Activated T-cell treated with anti-CD3 and anti-CD28 coated beads, Interleukin-2, amount 50 U/mL, for 24 hours (primary cell): Measurements from ENCODE around the gene SYNCRIP.

Source experiments
- DNase-seq: peaks from one replicate; pipeline ENCODE4 v3.0.0-alpha.2; 2020
- H3K27ac Mint-ChIP-seq: 2 replicates; pipeline ENCODE4 v1.8.0; 2020; ENCODE audit warnings: mild to moderate bottlenecking, mixed read lengths
- H3K27me3 Mint-ChIP-seq: 2 replicates; pipeline ENCODE4 v1.8.0; 2020; ENCODE audit warnings: mixed read lengths
- H3K36me3 Mint-ChIP-seq: 2 replicates; pipeline ENCODE4 v1.8.0; 2020; ENCODE audit warnings: low read depth, mixed read lengths
- H3K4me1 Mint-ChIP-seq: 2 replicates; pipeline ENCODE4 v1.8.0; 2020; ENCODE audit warnings: low read depth, mixed read lengths
- H3K4me3 Mint-ChIP-seq: 2 replicates; pipeline ENCODE4 v1.8.0; 2020; ENCODE audit warnings: mild to moderate bottlenecking, moderate library complexity, mixed read lengths
- H3K9me3 Mint-ChIP-seq: 2 replicates; pipeline ENCODE4 v1.8.0; 2020; ENCODE audit warnings: mixed read lengths

The SYNCRIP gene

GRCh38 chr6:85675030-85675819 lies 32.5 kb upstream of the SYNCRIP start:
- DNase-seq, result no peak
- H3K4me1 Mint-ChIP-seq, result peaks cover 67% of the 10 kb centered on the region
- H3K9me3 Mint-ChIP-seq, result no peaks in the 10 kb centered on the region
- peak overlapping the region; percentile 100 for H3K4me3 Mint-ChIP-seq
- H3K36me3 Mint-ChIP-seq, result peaks cover 77% of the 10 kb centered on the region
- H3K27me3 Mint-ChIP-seq, result peaks cover 4% of the 10 kb centered on the region
- H3K27ac Mint-ChIP-seq, result peak overlapping the region; percentile 100

- Mint-ChIP-seq H3K36me3 (peaks cover 73% of the 10 kb centered on the region), H3K27me3 (peaks cover 4% of the 10 kb centered on the region), H3K4me1 (peaks cover 69% of the 10 kb centered on the region), H3K9me3 (no peaks in the 10 kb centered on the region), H3K27ac (peak overlapping the region; percentile 100), H3K4me3 (peak overlapping the region; percentile 100)
- DNase-seq, result no peak
These were observed 31.9 kb upstream of the SYNCRIP start for GRCh38 chr6:85674604-85675003.

GRCh38 chr6:85673198-85674139 lies 30.8 kb upstream of the SYNCRIP start:
- H3K27me3 Mint-ChIP-seq, result peaks cover 2% of the 10 kb centered on the region
- H3K4me3 Mint-ChIP-seq, result peak overlapping the region; percentile 25
- peak overlapping the region; percentile 100 for H3K27ac Mint-ChIP-seq
- peaks cover 79% of the 10 kb centered on the region for H3K4me1 Mint-ChIP-seq
- H3K36me3 Mint-ChIP-seq, result peaks cover 66% of the 10 kb centered on the region
- no peak for DNase-seq
- H3K9me3 Mint-ChIP-seq, result no peaks in the 10 kb centered on the region

DNA sequence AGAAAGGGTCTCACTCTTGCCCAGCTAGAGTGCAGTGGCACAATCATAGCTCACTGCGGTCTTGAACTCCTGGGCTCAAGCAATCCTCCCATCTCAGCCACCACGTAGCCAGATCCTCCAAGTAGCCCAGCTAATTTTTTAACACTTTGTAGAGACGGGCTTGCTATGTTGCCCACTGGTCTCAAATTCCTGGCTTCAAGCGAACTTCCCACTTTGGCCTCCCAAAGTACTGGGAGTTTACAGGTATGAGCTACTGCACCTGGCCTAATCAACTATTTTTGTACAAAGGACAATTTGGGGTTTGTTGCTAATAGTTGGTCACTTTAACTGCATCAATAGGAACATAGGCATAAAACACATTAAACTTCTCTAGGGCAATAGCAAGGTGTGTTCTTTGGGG lies 29.9 kb upstream of the SYNCRIP start:
- Mint-ChIP-seq H3K27ac (peak overlapping the region; percentile 100), H3K4me3 (peak overlapping the region; percentile 23), H3K36me3 (peaks cover 58% of the 10 kb centered on the region), H3K27me3 (no peaks in the 10 kb centered on the region), H3K9me3 (no peaks in the 10 kb centered on the region), H3K4me1 (peaks cover 82% of the 10 kb centered on the region)
- no peak for DNase-seq

DNA sequence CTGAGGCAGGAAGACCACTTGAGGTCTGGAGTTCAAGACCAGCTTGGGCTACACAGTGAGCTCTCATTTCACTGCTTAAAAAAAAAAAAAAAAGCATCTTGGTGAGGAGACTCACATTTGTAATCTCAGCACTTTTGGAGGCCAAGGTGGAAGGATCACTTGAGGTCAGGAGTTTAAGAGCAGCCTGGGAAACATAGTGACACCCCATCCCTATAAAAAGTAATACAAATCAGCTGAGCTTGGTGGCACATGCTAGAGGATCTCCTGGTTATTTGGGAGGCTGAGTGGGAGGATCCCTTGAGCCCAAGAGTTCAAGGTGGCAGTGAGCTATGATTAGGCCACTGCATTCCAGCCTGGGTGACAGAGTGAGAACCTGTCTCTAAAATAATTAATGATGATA lies 29.4 kb upstream of the SYNCRIP start:
- H3K9me3 Mint-ChIP-seq, result no peaks in the 10 kb centered on the region
- DNase-seq, result no peak
- H3K4me3 Mint-ChIP-seq, result peak overlapping the region; percentile 23
- peaks cover 82% of the 10 kb centered on the region for H3K4me1 Mint-ChIP-seq
- peak overlapping the region; percentile 79 for H3K27ac Mint-ChIP-seq
- peaks cover 52% of the 10 kb centered on the region for H3K36me3 Mint-ChIP-seq
- H3K27me3 Mint-ChIP-seq, result no peaks in the 10 kb centered on the region

GRCh38 chr6:85670573-85670972 lies 27.9 kb upstream of the SYNCRIP start:
- Mint-ChIP-seq H3K4me3 (peak overlapping the region; percentile 19), H3K36me3 (peaks cover 42% of the 10 kb centered on the region), H3K27ac (peak overlapping the region; percentile 91), H3K9me3 (no peaks in the 10 kb centered on the region), H3K27me3 (no peaks in the 10 kb centered on the region), H3K4me1 (peaks cover 70% of the 10 kb centered on the region)
- no peak for DNase-seq

DNA sequence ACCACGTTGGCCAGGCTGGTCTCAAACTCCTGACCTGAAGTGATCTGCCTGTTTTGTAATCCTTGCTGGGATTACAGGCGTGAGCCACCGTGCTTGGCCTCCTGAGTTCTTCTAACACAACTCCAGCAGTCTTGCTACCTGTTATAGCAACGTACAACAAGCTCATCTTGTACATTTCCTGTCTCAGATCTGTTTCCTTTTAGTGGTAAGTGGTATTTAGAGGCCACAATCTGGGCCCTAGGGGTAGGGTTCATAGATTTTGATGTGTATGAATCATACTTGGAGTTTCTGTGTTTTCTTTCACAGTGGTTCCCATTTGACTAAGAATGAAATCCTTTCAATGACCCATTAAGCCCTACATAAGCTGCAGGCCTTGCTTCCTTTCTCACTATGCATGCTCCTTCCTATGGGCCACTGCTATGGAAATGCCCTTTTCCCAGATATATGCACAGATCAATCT lies 27.1 kb upstream of the SYNCRIP start:
- H3K4me3 Mint-ChIP-seq, result peak overlapping the region; percentile 63
- H3K9me3 Mint-ChIP-seq, result no peaks in the 10 kb centered on the region
- peak; percentile 54 for DNase-seq
- peaks cover 34% of the 10 kb centered on the region for H3K36me3 Mint-ChIP-seq
- peak overlapping the region; percentile 91 for H3K27ac Mint-ChIP-seq
- peaks cover 61% of the 10 kb centered on the region for H3K4me1 Mint-ChIP-seq
- no peaks in the 10 kb centered on the region for H3K27me3 Mint-ChIP-seq

GRCh38 chr6:85662251-85662650 lies 19.6 kb upstream of the SYNCRIP start:
- H3K27me3 Mint-ChIP-seq, result no peaks in the 10 kb centered on the region
- H3K27ac Mint-ChIP-seq, result no peak overlapping the region
- no peaks in the 10 kb centered on the region for H3K4me1 Mint-ChIP-seq
- H3K4me3 Mint-ChIP-seq, result no peak overlapping the region
- H3K9me3 Mint-ChIP-seq, result peaks cover 6% of the 10 kb centered on the region
- H3K36me3 Mint-ChIP-seq, result peaks cover 5% of the 10 kb centered on the region
- no peak for DNase-seq

- peaks cover 6% of the 10 kb centered on the region for H3K9me3 Mint-ChIP-seq
These were observed 17.5 kb upstream of the SYNCRIP start for GRCh38 chr6:85660181-85660611.

DNA sequence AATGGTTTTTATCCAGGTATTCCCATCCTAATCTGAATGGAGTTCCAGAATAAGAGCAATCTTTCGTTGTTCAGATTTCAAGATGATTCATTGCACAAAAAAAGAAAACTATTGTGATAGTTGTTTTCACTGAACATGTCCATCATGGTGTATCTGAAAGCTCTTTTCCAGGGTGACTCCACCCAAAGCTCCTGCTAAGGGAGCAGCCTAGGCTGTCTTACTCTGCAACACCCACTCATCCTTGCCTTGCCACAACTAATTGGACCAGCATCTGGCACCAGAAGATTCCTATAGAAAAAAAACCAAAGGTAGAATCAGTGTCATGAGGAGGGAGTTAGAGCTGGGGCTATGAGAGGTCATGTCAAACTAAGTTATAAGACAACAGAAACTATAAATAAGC lies 7.9 kb upstream of the SYNCRIP start:
- Mint-ChIP-seq H3K36me3 (no peaks in the 10 kb centered on the region), H3K4me3 (no peak overlapping the region), H3K27ac (no peak overlapping the region), H3K27me3 (no peaks in the 10 kb centered on the region), H3K9me3 (no peaks in the 10 kb centered on the region), H3K4me1 (peaks cover under 1% of the 10 kb centered on the region)
- no peak for DNase-seq

More at GRCh38 chr6:85660181-85660611, 17.5 kb upstream of the SYNCRIP start:
- DNase-seq, result no peak
- H3K27ac Mint-ChIP-seq, result no peak overlapping the region
- no peaks in the 10 kb centered on the region for H3K36me3 Mint-ChIP-seq
- H3K27me3 Mint-ChIP-seq, result no peaks in the 10 kb centered on the region
- H3K4me1 Mint-ChIP-seq, result no peaks in the 10 kb centered on the region
- no peak overlapping the region for H3K4me3 Mint-ChIP-seq

- Mint-ChIP-seq H3K4me1 (peaks cover 28% of the 10 kb centered on the region), H3K27ac (peak overlapping the region; percentile 94), H3K4me3 (peak overlapping the region; percentile 85), H3K36me3 (peaks cover 38% of the 10 kb centered on the region), H3K27me3 (no peaks in the 10 kb centered on the region), H3K9me3 (no peaks in the 10 kb centered on the region)
- no peak for DNase-seq
These were observed 1.6 kb upstream of the SYNCRIP start for GRCh38 chr6:85644279-85644762.

- DNase-seq, result peak; percentile 90
- Mint-ChIP-seq H3K36me3 (peaks cover 44% of the 10 kb centered on the region), H3K4me1 (peaks cover 34% of the 10 kb centered on the region), H3K4me3 (peak overlapping the region; percentile 87), H3K9me3 (no peaks in the 10 kb centered on the region), H3K27ac (peak overlapping the region; percentile 99), H3K27me3 (no peaks in the 10 kb centered on the region)
These were observed 1.0 kb upstream of the SYNCRIP start for GRCh38 chr6:85643537-85644278.

GRCh38 chr6:85641897-85642773 lies 551 bp downstream of the SYNCRIP start:
- H3K9me3 Mint-ChIP-seq, result no peaks in the 10 kb centered on the region
- DNase-seq, result peak; percentile 75
- H3K4me3 Mint-ChIP-seq, result peak overlapping the region; percentile 87
- H3K27ac Mint-ChIP-seq, result peak overlapping the region; percentile 99
- peaks cover 60% of the 10 kb centered on the region for H3K36me3 Mint-ChIP-seq
- peaks cover 47% of the 10 kb centered on the region for H3K4me1 Mint-ChIP-seq
- no peaks in the 10 kb centered on the region for H3K27me3 Mint-ChIP-seq
